Measurements from ENCODE around the gene CLDN22.

DNA sequence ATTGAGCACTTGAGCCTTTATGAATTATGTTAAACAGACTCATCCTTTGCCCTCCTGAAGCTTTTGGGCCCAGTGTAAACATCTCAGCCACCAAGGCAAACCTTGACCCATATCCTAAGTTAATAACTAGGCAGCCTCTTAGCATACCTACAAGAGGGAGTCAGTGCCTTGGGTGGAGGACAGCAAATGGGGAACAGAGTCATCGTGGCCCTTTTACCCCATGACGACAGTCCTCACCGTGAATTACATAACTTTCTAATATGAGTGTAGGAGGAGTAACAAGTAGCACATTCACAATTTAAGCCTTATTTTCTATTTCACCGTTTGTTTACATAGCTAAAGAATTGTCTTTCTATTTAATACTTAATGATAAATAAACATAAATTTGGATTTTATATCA lies 16.8 kb downstream of the CLDN22 start:
- no peak for TF ChIP-seq CTCF (IDR thresholded peaks at IDR 0.05; ENCODE audit: insufficient read depth, low read length)
- no peak for TF ChIP-seq REST (IDR thresholded peaks at IDR 0.05; ENCODE audit: insufficient replicate concordance, low read depth)

Data from HL-60 (cell line).